K562 (cell line): ENCODE measurements around the gene TMEM43. TPM values are rescaled to one million over a fixed set of nuclear protein-coding genes. Genes with fewer than 3 reads are reported as not detected.

Source experiments
- ATAC-seq: fragments of 200-7000 bp; cut with Tn5 transposase; 3 replicates; pipeline ENCODE4 v1.9.1; 2020; ENCODE audit warnings: moderate library complexity
- BruUV-seq: library from RNA; stranded (reverse); fragments of 400-500 nt; replicated peaks from 2 replicates; lab custom pipeline; 2021; lab: Mats Ljungman, UMichigan
- CTCF ChIA-PET: fragments of 300-600 bp; formaldehyde crosslinking; extraction: SDS; loops from one replicate; lab custom pipeline; 2021; ENCODE audit warnings: low intra/inter-chr PET ratio; lab: Yijun Ruan, JAX
- POLR2A ChIA-PET: fragments of 300-600, 350-650 bp; sonication (Branson Sonifier 250); formaldehyde crosslinking; extraction: SDS; loops from one replicate; lab custom pipeline; 2021; ENCODE audit warnings: antibody characterized with exemption, inconsistent platforms; lab: Yijun Ruan, JAX
- DNase-seq, 4 experiments: peaks; one replicate each; pipeline versions ENCODE4 v3.0.0 to v3.0.0-alpha.2; 2011 to 2018; ENCODE audit warnings: low spot score in 3 of 4, mixed read lengths in 3 of 4; ENCODE audit errors: extremely low read depth in 1 of 4
- FAIRE-seq: peaks from 2 replicates; lab custom pipeline; 2011; peaks lifted over from hg19 to GRCh38; lab: Jason Lieb, UNC
- H2AFZ ChIP-seq: 2 replicates; pipeline ENCODE4 v1.6.0; 2011; ENCODE audit warnings: low read depth, low read length, control low read depth, inconsistent platforms
- H3K27ac ChIP-seq: fragments of 200-600 bp; 3 replicates; pipeline ENCODE4 v1.8.0; 2011; ENCODE audit warnings: low read depth, mild to moderate bottlenecking, control low read depth, inconsistent platforms, low read length, moderate library complexity, mixed read lengths; ENCODE audit errors: extremely low read depth
- H3K27me3 ChIP-seq, 2 experiments: fragments of 300-600 bp in 1 of 2; 2 replicates in 1 of 2; 3 replicates in 1 of 2; pipeline versions ENCODE4 v1.6.0 to v1.8.0; 2011; ENCODE audit warnings: inconsistent platforms in 2 of 2, low read length in 2 of 2, mild to moderate bottlenecking in 1 of 2, mixed read lengths in 1 of 2, moderate library complexity in 1 of 2; ENCODE audit not compliant: control insufficient read depth in 2 of 2, insufficient read depth in 2 of 2
- H3K36me3 ChIP-seq: fragments of 300-600 bp; 3 replicates; pipeline ENCODE4 v1.8.0; 2011; ENCODE audit warnings: mild to moderate bottlenecking, low read length, inconsistent platforms; ENCODE audit not compliant: control insufficient read depth, insufficient read depth
- H3K4me1 ChIP-seq, 2 experiments: fragments of 200-600 bp in 1 of 2; replicated peaks in 1 of 2; 2 replicates in 1 of 2; 3 replicates in 1 of 2; pipeline versions ENCODE4 v1.5.1 to v1.8.0; 2011; ENCODE audit warnings: inconsistent platforms in 2 of 2, low read length in 2 of 2, mild to moderate bottlenecking in 1 of 2, mixed read lengths in 1 of 2, moderate library complexity in 1 of 2; ENCODE audit not compliant: control insufficient read depth in 2 of 2, insufficient read depth in 2 of 2
- H3K4me2 ChIP-seq: 2 replicates; pipeline ENCODE4 v1.6.1; 2011; ENCODE audit warnings: low read length, control low read depth, inconsistent platforms, mixed read lengths; ENCODE audit not compliant: insufficient read depth
- H3K4me3 ChIP-seq: fragments of 200-600 bp; sonication (generic), shearing (Covaris generic); 2 replicates; pipeline ENCODE4 v1.5.1; 2016; ENCODE audit warnings: control low read depth, inconsistent platforms
- H3K79me2 ChIP-seq: fragments of 200-600 bp; 3 replicates; pipeline ENCODE4 v1.8.0; 2011; ENCODE audit warnings: low read length, inconsistent platforms; ENCODE audit not compliant: control insufficient read depth, insufficient read depth
- H3K9ac ChIP-seq, 2 experiments: 2 replicates each; pipeline versions ENCODE4 v1.6.0 to v1.6.1; 2011; ENCODE audit warnings: low read depth in 2 of 2, low read length in 2 of 2, control low read depth in 1 of 2, inconsistent platforms in 1 of 2, mild to moderate bottlenecking in 1 of 2, mixed read lengths in 1 of 2; ENCODE audit not compliant: insufficient read depth in 1 of 2
- H3K9me1 ChIP-seq: one replicate; pipeline ENCODE4 v1.6.0; 2011; ENCODE audit warnings: inconsistent platforms, mild to moderate bottlenecking, low read length, moderate library complexity; ENCODE audit not compliant: control insufficient read depth, insufficient read depth
- H3K9me3 ChIP-seq: replicated peaks from 2 replicates; pipeline ENCODE4 v1.5.1; 2011; ENCODE audit warnings: low read depth, low read length, inconsistent platforms; ENCODE audit not compliant: control insufficient read depth, insufficient read depth
- H4K20me1 ChIP-seq: replicated peaks from 2 replicates; pipeline ENCODE4 v1.6.1; 2011; ENCODE audit warnings: low read length, inconsistent platforms, mixed read lengths; ENCODE audit not compliant: control insufficient read depth, insufficient read depth
- JUNB ChIP-seq: fragments of 450-650 bp; formaldehyde crosslinking; conservative IDR thresholded peaks from 2 replicates; pipeline ENCODE4 v1.4.0; 2020; ENCODE audit warnings: mild to moderate bottlenecking
- L3MBTL2 ChIP-seq: fragments of 450-650 bp; IDR thresholded peaks from 2 replicates; pipeline ENCODE4 v1.6.1; 2016; ENCODE audit warnings: mild to moderate bottlenecking, moderate library complexity
- LEF1 ChIP-seq: fragments of 450-650 bp; IDR thresholded peaks from 2 replicates; pipeline ENCODE4 v1.6.1; 2016; ENCODE audit warnings: mild to moderate bottlenecking
- MAZ ChIP-seq, 2 experiments: fragments of 450-650 bp in 1 of 2; sonication (generic) in 1 of 2; formaldehyde crosslinking; IDR thresholded peaks in 1 of 2; conservative IDR thresholded peaks in 1 of 2; 2 replicates each; pipeline versions ENCODE4 v1.4.0 to v1.5.0; 2020; ENCODE audit warnings: mild to moderate bottlenecking in 1 of 2, missing genetic modification reagents in 1 of 2
- PPARD ChIP-seq: fragments of 250-450 bp; sonication (Bioruptor Pico); IDR thresholded peaks from 2 replicates; pipeline ENCODE4 v1.8.0; 2022; ENCODE audit warnings: inconsistent platforms, mild to moderate bottlenecking, moderate library complexity
- SMARCA4 ChIP-seq: fragments of 450-650 bp; IDR thresholded peaks from 2 replicates; pipeline ENCODE4 v1.6.1; 2016
- SRF ChIP-seq, 2 experiments: fragments of 250-450, 450-650 bp in 1 of 2; sonication (Bioruptor Pico) in 1 of 2; sonication (generic) in 1 of 2; formaldehyde crosslinking; IDR thresholded peaks; 2 replicates each; pipeline versions ENCODE4 v1.5.0 to v1.5.1; 2020 to 2022; ENCODE audit warnings: mild to moderate bottlenecking in 1 of 2, missing genetic modification reagents in 1 of 2
- THRAP3 ChIP-seq: fragments of 450-650 bp; IDR thresholded peaks from 2 replicates; pipeline ENCODE4 v1.6.1; 2016; ENCODE audit warnings: mild to moderate bottlenecking, inconsistent platforms, borderline replicate concordance
- U2AF2 ChIP-seq: fragments of 200-400 bp; formaldehyde crosslinking; optimal IDR thresholded peaks from 2 replicates; pipeline ENCODE3; 2017; ENCODE audit warnings: low read depth, mild to moderate bottlenecking, low read length
- ZNF445 ChIP-seq: fragments of 250-450 bp; sonication (Bioruptor Pico); IDR thresholded peaks from 2 replicates; pipeline ENCODE4 v1.4.0; 2020; ENCODE audit warnings: low read depth, mild to moderate bottlenecking, moderate library complexity
- ZNF507 ChIP-seq: conservative IDR thresholded peaks from 2 replicates; pipeline ENCODE4 v1.6.1; 2017; ENCODE audit warnings: missing genetic modification characterization, missing compliant biosample characterization
- WGBS: fragments of 100-300 bp; shearing (Covaris generic); methylation state at CpG from one replicate; pipeline ENCODE4 v1.1.6; 2016; ENCODE audit warnings: low coverage, mixed read lengths; ENCODE audit not compliant: insufficient coverage; ENCODE audit errors: missing lambda C conversion rate; 5-methylcytosine and 5-hydroxymethylcytosine counted together
- in situ Hi-C: fragments of 300-500 bp; cut with MboI; formaldehyde crosslinking; loops from 4 replicates; pipeline ENCODE4 v1.15.0; 2018; ENCODE audit warnings: inconsistent platforms, mixed read lengths
- intact Hi-C: fragments of 100-400 bp; cut with micrococcal nuclease; formaldehyde crosslinking; loops from 2 replicates; pipeline ENCODE4 v1.14.2; 2022
- polyA plus RNA-seq, 8 experiments: library from polyadenylated mRNA; depleted of rRNA in 4 of 8; stranded (reverse) in 5 of 8; unstranded in 3 of 8; fragments of >200 nt; fragmentation: Nextera tagmentation in 2 of 8; fragmentation: Illumina TruSeq in 1 of 8; extraction: Ambion mirVana in 2 of 8; extraction: Trizol in 1 of 8; gene quantifications; 2 replicates each; pipeline versions ENCODE4 v1.2.1 to v1.2.3, GENCODE V29; 2011 to 2014; ENCODE audit warnings: inconsistent platforms in 1 of 8, missing spikeins in 1 of 8
- total RNA-seq, 7 experiments: library from RNA; depleted of rRNA in 6 of 7; stranded (reverse); fragments of >200 nt in 6 of 7; fragmentation: Illumina TruSeq in 2 of 7; extraction: Trizol in 2 of 7; gene quantifications; 2 replicates each; pipeline versions ENCODE4 v1.2.1 to v1.2.3, GENCODE V29; 2011 to 2021; ENCODE audit warnings: low replicate concordance in 1 of 7
- TF ChIP-seq, protein P1 (sequence below): fragments of 450-650 bp; formaldehyde crosslinking; IDR thresholded peaks from 2 replicates; pipeline ENCODE4 v1.4.0; 2022; ENCODE audit warnings: missing genetic modification characterization

TMEM43 gene
- total and polyA plus RNA-seq, 9 of the 15 experiments (the other 6 are each of a cell fraction or from before 2014, with no cell fraction given) = 16.7 to 46.1 (median 35.7) TPM

- no TSS peak for BruUV-seq
- Histone ChIP-seq H3K27ac (no peak overlapping the region), H3K4me3 (no peak overlapping the region), H3K36me3 (peaks cover 64% of the 10 kb centered on the region; the same call in 2 of the 3 replicates), H3K4me1 (peaks cover 13% of the 10 kb centered on the region in 2 experiments), H3K9me1 (no peaks in the 10 kb centered on the region), H2AFZ (no peak overlapping the region)
- WGBS = 61% methylated on average over 2 of the region's 2 CpGs
- in situ Hi-C loops = no loop called here
- ATAC-seq = no peak
- CTCF ChIA-PET = no interaction called here
- TF ChIP-seq SMARCA4 = no peak
- TF ChIP-seq MAZ (CRISPR knock-in tag; conservative IDR thresholded peaks at IDR 0.05 in 1 of 2, IDR thresholded peaks at IDR 0.05 in 1 of 2) = no peak
- no peak for TF ChIP-seq SRF (CRISPR knock-in tag; IDR thresholded peaks at IDR 0.05)
- TF ChIP-seq LEF1 = no peak
- no peak for TF ChIP-seq THRAP3
- TF ChIP-seq PPARD (CRISPR knock-in tag) = no peak
- no peak for TF ChIP-seq ZNF445 (CRISPR knock-in tag)
- no peak for TF ChIP-seq JUNB
- TF ChIP-seq U2AF2 = no peak
- TF ChIP-seq, protein P1, sequence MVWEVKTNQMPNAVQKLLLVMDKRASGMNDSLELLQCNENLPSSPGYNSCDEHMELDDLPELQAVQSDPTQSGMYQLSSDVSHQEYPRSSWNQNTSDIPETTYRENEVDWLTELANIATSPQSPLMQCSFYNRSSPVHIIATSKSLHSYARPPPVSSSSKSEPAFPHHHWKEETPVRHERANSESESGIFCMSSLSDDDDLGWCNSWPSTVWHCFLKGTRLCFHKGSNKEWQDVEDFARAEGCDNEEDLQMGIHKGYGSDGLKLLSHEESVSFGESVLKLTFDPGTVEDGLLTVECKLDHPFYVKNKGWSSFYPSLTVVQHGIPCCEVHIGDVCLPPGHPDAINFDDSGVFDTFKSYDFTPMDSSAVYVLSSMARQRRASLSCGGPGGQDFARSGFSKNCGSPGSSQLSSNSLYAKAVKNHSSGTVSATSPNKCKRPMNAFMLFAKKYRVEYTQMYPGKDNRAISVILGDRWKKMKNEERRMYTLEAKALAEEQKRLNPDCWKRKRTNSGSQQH = no peak
- no peak for TF ChIP-seq ZNF507 (tag)
- no peak for TF ChIP-seq L3MBTL2
- TF ChIP-seq, all 486 proteins: peak for 0
- no peaks in the 10 kb centered on the region for H3K9me3 ChIP-seq
- POLR2A ChIA-PET = interaction anchor here (0.6 to 4.2 kb wide), 3 partner anchors 10 to 36 kb away, joined by 3 to 24 read pairs (median 6); partner anchors contain the start of genes CHCHD4 and TMEM43
- no peak for FAIRE-seq
- H3K9ac ChIP-seq = no peak overlapping the region
- no peak for DNase-seq
- H3K27me3 ChIP-seq = no peaks in the 10 kb centered on the region
- no peak overlapping the region for H3K4me2 ChIP-seq
- H4K20me1 ChIP-seq = no peaks in the 10 kb centered on the region
- intact Hi-C loops = no loop called here
- no peaks in the 10 kb centered on the region for H3K79me2 ChIP-seq
Measured at GRCh38 chr3:14140668-14141067, 15.8 kb downstream of the TMEM43 start.
